Upper lobe of right lung (tissue), 1 donor: ENCODE measurements around the gene TBC1D22A. TPM values are rescaled to one million over a fixed set of nuclear protein-coding genes. Genes with fewer than 3 reads are reported as not detected.

Experiments
- ATAC-seq: fragments of 200-7000 bp; cut with Tn5 transposase; one replicate; pipeline ENCODE4 v1.9.1; 2020; ENCODE audit warnings: mild to moderate bottlenecking, moderate library complexity
- DNase-seq: peaks from one replicate; pipeline ENCODE4 v3.0.0-alpha.2; 2020
- H3K27ac ChIP-seq: fragments of 200-600 bp; one replicate; pipeline ENCODE4 v1.8.0; 2022
- H3K27me3 ChIP-seq: fragments of 200-600 bp; one replicate; pipeline ENCODE4 v1.8.0; 2022; ENCODE audit warnings: mild to moderate bottlenecking
- H3K36me3 ChIP-seq: fragments of 200-600 bp; one replicate; pipeline ENCODE4 v1.8.0; 2022
- H3K4me1 ChIP-seq: fragments of 200-600 bp; one replicate; pipeline ENCODE4 v1.8.0; 2022
- H3K4me3 ChIP-seq: fragments of 200-600 bp; one replicate; pipeline ENCODE4 v1.8.0; 2022; ENCODE audit warnings: mild to moderate bottlenecking
- H3K9me3 ChIP-seq: fragments of 200-600 bp; one replicate; pipeline ENCODE4 v1.8.0; 2022
- intact Hi-C: fragments of 100-400 bp; cut with DNase I; formaldehyde crosslinking; loops from one replicate; pipeline ENCODE4 v1.11.0; 2022
- total RNA-seq: library from RNA; stranded (reverse); fragmentation: NEBNext Ultra II Directional; extraction: Animal tissue kit (Norgen Biotek cat#: 25700); gene quantifications from one replicate; pipeline ENCODE4 v1.2.1, GENCODE V29; 2021
- TF ChIP-seq, protein P1 (sequence below): fragments of 200-600 bp; IDR thresholded peaks from one replicate; pipeline ENCODE4 v1.8.0; 2022; ENCODE audit warnings: antibody characterized with exemption
- donor health status: DM: no; HTN: yes; CAD: no; lungs with severe emphysema.

TBC1D22A gene
- total RNA-seq, 1 donor from 2014 or later, result 31.3 TPM

- TF ChIP-seq, protein P1, sequence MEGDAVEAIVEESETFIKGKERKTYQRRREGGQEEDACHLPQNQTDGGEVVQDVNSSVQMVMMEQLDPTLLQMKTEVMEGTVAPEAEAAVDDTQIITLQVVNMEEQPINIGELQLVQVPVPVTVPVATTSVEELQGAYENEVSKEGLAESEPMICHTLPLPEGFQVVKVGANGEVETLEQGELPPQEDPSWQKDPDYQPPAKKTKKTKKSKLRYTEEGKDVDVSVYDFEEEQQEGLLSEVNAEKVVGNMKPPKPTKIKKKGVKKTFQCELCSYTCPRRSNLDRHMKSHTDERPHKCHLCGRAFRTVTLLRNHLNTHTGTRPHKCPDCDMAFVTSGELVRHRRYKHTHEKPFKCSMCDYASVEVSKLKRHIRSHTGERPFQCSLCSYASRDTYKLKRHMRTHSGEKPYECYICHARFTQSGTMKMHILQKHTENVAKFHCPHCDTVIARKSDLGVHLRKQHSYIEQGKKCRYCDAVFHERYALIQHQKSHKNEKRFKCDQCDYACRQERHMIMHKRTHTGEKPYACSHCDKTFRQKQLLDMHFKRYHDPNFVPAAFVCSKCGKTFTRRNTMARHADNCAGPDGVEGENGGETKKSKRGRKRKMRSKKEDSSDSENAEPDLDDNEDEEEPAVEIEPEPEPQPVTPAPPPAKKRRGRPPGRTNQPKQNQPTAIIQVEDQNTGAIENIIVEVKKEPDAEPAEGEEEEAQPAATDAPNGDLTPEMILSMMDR, result no peak
- DNase-seq, result peak; percentile 54
These were observed 252.3 kb downstream of the TBC1D22A start for GRCh38 chr22:47014636-47015345.

DNA sequence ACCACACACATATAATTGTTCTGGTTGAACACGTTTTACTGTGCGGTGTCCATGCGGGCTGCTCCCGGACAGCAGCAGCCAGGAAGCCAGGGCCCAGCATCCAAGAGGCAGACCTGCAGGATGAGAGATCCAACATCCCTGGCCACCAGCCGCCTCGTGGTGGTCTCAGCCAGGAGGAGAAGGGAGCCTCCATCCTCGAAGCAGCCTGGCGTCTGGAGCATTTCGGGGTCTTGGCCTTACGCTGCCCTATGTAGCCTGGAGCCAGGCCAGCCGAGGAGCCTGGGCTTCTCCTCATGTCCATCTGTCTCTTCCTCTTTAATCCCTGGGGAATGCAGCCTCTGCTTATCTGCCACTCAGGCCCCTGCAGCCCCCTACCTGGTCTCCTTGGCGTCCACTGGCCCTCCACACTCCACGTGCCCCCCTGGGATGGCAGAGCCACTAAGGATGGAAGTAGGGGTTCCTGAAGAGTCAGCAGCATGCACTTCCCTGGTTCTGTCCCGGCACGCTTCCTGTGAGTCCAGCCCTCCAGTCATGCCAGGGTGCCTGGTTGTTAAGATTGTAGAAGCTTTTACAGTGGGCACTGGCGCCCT lies 253.2 kb downstream of the TBC1D22A start:
- DNase-seq (peak; percentile 43), ATAC-seq (no peak)
- intact Hi-C loops, result no loop called here
- Histone ChIP-seq H3K27me3 (no peaks in the 10 kb centered on the region), H3K9me3 (no peaks in the 10 kb centered on the region), H3K4me3 (no peak overlapping the region), H3K36me3 (no peaks in the 10 kb centered on the region), H3K27ac (no peak overlapping the region), H3K4me1 (peaks cover 8% of the 10 kb centered on the region)
- TF ChIP-seq, protein P1, result no peak

More at GRCh38 chr22:47014636-47015345, 252.3 kb downstream of the TBC1D22A start:
- no peak overlapping the region for H3K27ac ChIP-seq
- peaks cover 8% of the 10 kb centered on the region for H3K4me1 ChIP-seq
- H3K27me3 ChIP-seq, result no peaks in the 10 kb centered on the region
- H3K36me3 ChIP-seq, result no peaks in the 10 kb centered on the region
- ATAC-seq, result no peak
- H3K9me3 ChIP-seq, result no peaks in the 10 kb centered on the region
- intact Hi-C loops, result no loop called here
- H3K4me3 ChIP-seq, result no peak overlapping the region

DNA sequence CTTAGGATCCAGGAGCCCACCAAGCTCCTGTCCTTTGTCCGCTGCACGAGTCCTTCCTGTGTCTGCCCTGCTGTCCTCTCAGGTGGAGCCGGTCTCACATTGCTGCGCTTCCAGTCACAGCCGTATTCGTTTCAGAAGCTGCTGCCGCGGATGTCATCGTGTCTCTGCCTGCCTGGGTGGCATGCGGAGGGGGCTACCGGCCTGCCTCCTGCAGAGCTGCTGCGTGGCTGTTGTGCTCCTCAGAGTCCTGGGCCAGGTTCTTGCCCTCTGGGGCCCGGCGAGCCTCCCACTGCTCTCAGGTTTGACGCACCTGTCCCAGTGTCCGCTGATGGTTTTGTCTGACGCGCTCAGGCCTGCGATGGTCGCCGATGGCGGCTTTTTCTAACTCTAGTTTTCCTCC lies 254.2 kb downstream of the TBC1D22A start:
- intact Hi-C loops, result no loop called here
- H3K4me3 ChIP-seq, result no peak overlapping the region
- H3K27me3 ChIP-seq, result no peaks in the 10 kb centered on the region
- DNase-seq (peak; percentile 51), ATAC-seq (no peak)
- no peak overlapping the region for H3K27ac ChIP-seq
- H3K9me3 ChIP-seq, result no peaks in the 10 kb centered on the region
- TF ChIP-seq, protein P1, result no peak
- peaks cover 8% of the 10 kb centered on the region for H3K4me1 ChIP-seq
- H3K36me3 ChIP-seq, result no peaks in the 10 kb centered on the region

DNA sequence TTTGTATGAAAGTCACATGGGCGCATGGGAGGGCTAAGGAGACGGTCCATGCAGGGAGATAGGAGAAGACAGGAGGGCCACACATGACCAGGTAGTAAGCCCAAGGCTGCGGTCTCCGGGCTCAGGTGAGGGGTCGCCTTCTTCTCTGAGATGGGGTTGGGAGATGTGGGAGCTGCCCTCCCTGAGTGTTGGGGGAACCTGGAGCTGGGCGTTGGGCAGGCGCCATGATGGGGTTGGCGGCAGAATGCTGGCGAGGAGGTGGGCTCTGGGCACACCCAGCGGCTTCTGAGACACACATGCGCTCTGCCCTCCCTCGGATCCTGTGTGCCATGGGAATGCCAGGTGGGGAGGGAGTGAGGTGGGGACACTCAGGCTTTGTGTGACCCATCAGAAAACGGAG lies 254.8 kb downstream of the TBC1D22A start:
- no peaks in the 10 kb centered on the region for H3K27me3 ChIP-seq
- H3K27ac ChIP-seq, result no peak overlapping the region
- TF ChIP-seq, protein P1, result no peak
- no peaks in the 10 kb centered on the region for H3K9me3 ChIP-seq
- DNase-seq (peak; percentile 60), ATAC-seq (no peak)
- no peaks in the 10 kb centered on the region for H3K36me3 ChIP-seq
- no peak overlapping the region for H3K4me3 ChIP-seq
- intact Hi-C loops, result no loop called here
- H3K4me1 ChIP-seq, result peaks cover 8% of the 10 kb centered on the region

DNA sequence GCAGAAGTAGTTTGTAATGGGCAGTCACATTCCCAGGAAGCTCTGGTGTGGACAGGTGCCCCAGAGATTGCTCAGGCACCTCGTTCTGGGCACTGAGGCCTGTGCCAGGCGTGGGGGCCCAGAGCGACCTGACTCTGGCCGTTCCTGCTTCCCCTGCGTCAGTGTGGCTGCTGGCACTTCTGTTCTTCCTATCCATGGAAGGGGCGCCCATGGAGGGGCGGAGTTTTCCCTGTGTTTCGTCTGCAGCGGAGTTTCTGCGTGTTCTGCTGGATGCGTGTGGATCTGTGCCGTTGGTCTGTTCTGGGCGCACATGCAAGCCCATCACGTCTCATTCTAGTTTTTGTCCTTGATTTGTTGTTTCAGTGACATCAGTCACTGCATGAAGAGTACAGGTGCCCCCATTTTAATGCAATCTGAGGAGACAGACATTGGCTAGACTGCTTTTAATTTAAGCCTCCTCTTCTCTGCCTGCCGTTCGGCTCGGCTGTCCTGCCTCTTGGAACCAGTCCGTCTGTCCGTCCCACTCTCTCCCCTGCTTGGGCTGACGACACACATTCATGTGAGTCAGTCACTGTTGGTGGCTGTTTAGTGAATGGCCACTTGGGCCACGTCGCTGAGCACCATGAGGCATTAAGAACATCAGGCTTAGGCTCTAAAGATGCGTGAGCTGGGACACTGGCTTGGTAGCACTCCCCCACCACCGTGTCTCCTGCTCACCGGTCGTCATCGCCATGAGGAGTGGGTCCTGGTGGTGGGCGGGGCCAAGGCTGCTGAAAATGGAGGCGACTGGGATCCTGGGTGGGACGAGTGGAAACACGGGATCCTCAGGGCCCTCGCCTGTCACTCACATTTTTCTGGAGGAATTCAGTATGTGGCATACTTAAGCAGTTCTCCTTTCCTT lies 255.8 kb downstream of the TBC1D22A start:
- ATAC-seq, result no peak
- DNase-seq, result peak; percentile 58
- no peak overlapping the region for H3K27ac ChIP-seq
- no peaks in the 10 kb centered on the region for H3K36me3 ChIP-seq
- no peaks in the 10 kb centered on the region for H3K27me3 ChIP-seq
- TF ChIP-seq, protein P1, result no peak
- H3K4me3 ChIP-seq, result no peak overlapping the region
- intact Hi-C loops, result no loop called here
- H3K4me1 ChIP-seq, result peaks cover 3% of the 10 kb centered on the region
- no peaks in the 10 kb centered on the region for H3K9me3 ChIP-seq
